Measurements from ENCODE around the gene HS3ST4.

Gene HS3ST4

DNA sequence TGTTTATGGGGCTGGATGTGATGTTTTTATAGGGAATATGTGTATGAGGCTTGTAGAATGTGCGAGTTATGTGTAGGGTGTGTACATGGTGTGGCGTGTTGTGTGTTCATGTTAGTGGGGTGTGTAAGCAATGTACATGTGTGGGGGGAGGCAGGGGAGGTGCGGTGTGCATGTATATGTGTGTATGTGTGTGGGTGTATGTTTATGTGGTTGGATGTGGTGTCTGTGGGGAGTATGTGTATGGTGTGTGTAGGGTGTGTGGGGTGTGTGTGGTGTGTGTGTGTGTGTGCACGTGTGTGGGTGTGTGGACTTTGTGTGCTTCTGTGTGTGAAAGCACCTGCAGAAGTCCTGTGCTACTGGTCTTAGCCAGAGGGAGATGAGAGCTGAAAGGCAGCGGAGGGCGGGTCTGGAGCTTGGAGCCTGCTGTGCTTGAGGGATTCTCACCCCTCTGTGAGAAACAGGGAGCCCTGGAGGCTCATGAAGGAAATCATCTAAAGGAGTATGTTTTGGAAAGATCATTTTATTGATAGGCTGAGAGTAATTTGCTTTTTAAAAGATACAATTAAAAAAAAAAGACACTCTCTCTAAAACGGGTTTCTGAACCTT lies 222.7 kb downstream of the HS3ST4 start:
- H3K4me3 ChIP-seq (ENCODE audit: low read length): no peak overlapping the region
- no peaks in the 10 kb centered on the region for H3K79me2 ChIP-seq (ENCODE audit: control insufficient read depth, insufficient read depth, low read length)
- 100% methylated on average over 2 of the region's 7 CpGs for WGBS (ENCODE audit: extremely low coverage, insufficient coverage, low lambda C conversion rate)
- H4K8ac ChIP-seq (ENCODE audit: low read depth, low read length): no peak overlapping the region
- no peak overlapping the region for H3K9ac ChIP-seq (ENCODE audit: low read length)
- no peak overlapping the region for H2BK15ac ChIP-seq (replicated peaks; ENCODE audit: low read depth)
- no peaks in the 10 kb centered on the region for H3K36me3 ChIP-seq (ENCODE audit: control insufficient read depth, insufficient read depth, low read length)
- peak; percentile 49 for DNase-seq
- H3K4ac ChIP-seq (ENCODE audit: low read depth, low read length): no peak overlapping the region
- no peaks in the 10 kb centered on the region for H3K27me3 ChIP-seq (ENCODE audit: insufficient read depth, low read length, poor library complexity)
- no peaks in the 10 kb centered on the region for H3K79me1 ChIP-seq (ENCODE audit: low read length)
- no peak overlapping the region for H2AK5ac ChIP-seq (ENCODE audit: low read length)
- no peak overlapping the region for H3K23ac ChIP-seq (ENCODE audit: low read length)
- peaks cover 5% of the 10 kb centered on the region for H3K4me1 ChIP-seq (ENCODE audit: control insufficient read depth, low read depth, low read length)
- no peak overlapping the region for H3K27ac ChIP-seq (ENCODE audit: low read depth, low read length)
- H3K4me2 ChIP-seq (ENCODE audit: low read length): no peak overlapping the region
- H4K5ac ChIP-seq (ENCODE audit: low read length): no peak overlapping the region
- no peak overlapping the region for H2BK5ac ChIP-seq (ENCODE audit: low read length)
- no peak overlapping the region for H3K56ac ChIP-seq (ENCODE audit: low read length)
- no peak overlapping the region for H3K18ac ChIP-seq (ENCODE audit: low read length)
- no peak overlapping the region for H2BK120ac ChIP-seq (ENCODE audit: low read depth, low read length)

DNA sequence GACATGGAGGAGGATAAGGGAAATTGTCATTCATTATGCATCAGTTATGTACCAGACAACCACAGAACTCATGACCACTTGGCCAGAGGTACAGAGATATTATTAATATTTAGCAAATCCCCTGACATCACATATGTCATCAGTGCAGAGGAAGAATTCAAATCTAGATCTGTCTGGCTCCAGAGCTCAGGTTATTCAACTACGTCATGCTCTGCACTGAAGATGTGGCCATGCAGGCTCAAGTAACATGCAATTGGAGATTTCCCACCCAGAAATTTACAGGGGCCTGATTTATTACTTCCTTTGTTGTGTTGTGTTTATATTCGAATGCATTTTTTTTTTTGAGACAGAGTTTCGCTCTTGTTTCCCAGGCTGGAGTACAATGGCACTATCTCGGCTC lies 224.3 kb downstream of the HS3ST4 start:
- Histone ChIP-seq H3K4me1 (ENCODE audit: control insufficient read depth, low read depth, low read length) (peaks cover 4% of the 10 kb centered on the region), H3K4ac (ENCODE audit: low read depth, low read length) (no peak overlapping the region), H4K8ac (ENCODE audit: low read depth, low read length) (no peak overlapping the region), H2AK5ac (ENCODE audit: low read length) (no peak overlapping the region), H3K4me3 (ENCODE audit: low read length) (no peak overlapping the region), H3K36me3 (ENCODE audit: control insufficient read depth, insufficient read depth, low read length) (no peaks in the 10 kb centered on the region), H3K79me1 (ENCODE audit: low read length) (no peaks in the 10 kb centered on the region), H4K5ac (ENCODE audit: low read length) (no peak overlapping the region), H3K4me2 (ENCODE audit: low read length) (no peak overlapping the region), H3K27me3 (ENCODE audit: insufficient read depth, low read length, poor library complexity) (no peaks in the 10 kb centered on the region), H2BK5ac (ENCODE audit: low read length) (no peak overlapping the region), H3K9ac (ENCODE audit: low read length) (no peak overlapping the region), H2BK120ac (ENCODE audit: low read depth, low read length) (no peak overlapping the region), H3K56ac (ENCODE audit: low read length) (no peak overlapping the region), H3K79me2 (ENCODE audit: control insufficient read depth, insufficient read depth, low read length) (no peaks in the 10 kb centered on the region), H2BK15ac (replicated peaks; ENCODE audit: low read depth) (peak overlapping the region; percentile 20), H3K18ac (ENCODE audit: low read length) (no peak overlapping the region), H3K23ac (ENCODE audit: low read length) (no peak overlapping the region), H3K27ac (ENCODE audit: low read depth, low read length) (no peak overlapping the region)
- no peak for DNase-seq
- WGBS (ENCODE audit: extremely low coverage, insufficient coverage, low lambda C conversion rate): no CpG with 5 or more reads among the region's 4 CpGs

- Histone ChIP-seq H3K4me3 (ENCODE audit: low read length) (no peak overlapping the region), H3K36me3 (ENCODE audit: control insufficient read depth, insufficient read depth, low read length) (no peaks in the 10 kb centered on the region), H4K8ac (ENCODE audit: low read depth, low read length) (no peak overlapping the region), H3K18ac (ENCODE audit: low read length) (no peak overlapping the region), H2BK5ac (ENCODE audit: low read length) (no peak overlapping the region), H3K4me1 (ENCODE audit: control insufficient read depth, low read depth, low read length) (no peaks in the 10 kb centered on the region), H3K27ac (ENCODE audit: low read depth, low read length) (no peak overlapping the region), H3K4ac (ENCODE audit: low read depth, low read length) (no peak overlapping the region), H4K5ac (ENCODE audit: low read length) (no peak overlapping the region), H3K79me2 (ENCODE audit: control insufficient read depth, insufficient read depth, low read length) (no peaks in the 10 kb centered on the region), H2AK5ac (ENCODE audit: low read length) (no peak overlapping the region), H3K4me2 (ENCODE audit: low read length) (no peak overlapping the region), H3K23ac (ENCODE audit: low read length) (no peak overlapping the region), H3K9ac (ENCODE audit: low read length) (no peak overlapping the region), H3K56ac (ENCODE audit: low read length) (no peak overlapping the region), H3K79me1 (ENCODE audit: low read length) (no peaks in the 10 kb centered on the region), H3K27me3 (ENCODE audit: insufficient read depth, low read length, poor library complexity) (no peaks in the 10 kb centered on the region), H2BK15ac (replicated peaks; ENCODE audit: low read depth) (no peak overlapping the region), H2BK120ac (ENCODE audit: low read depth, low read length) (no peak overlapping the region)
- no CpG with 5 or more reads among the region's 2 CpGs for WGBS (ENCODE audit: extremely low coverage, insufficient coverage, low lambda C conversion rate)
- no peak for DNase-seq
Observed at GRCh38 chr16:25922438-25922837, 230.7 kb downstream of the HS3ST4 start.

DNA sequence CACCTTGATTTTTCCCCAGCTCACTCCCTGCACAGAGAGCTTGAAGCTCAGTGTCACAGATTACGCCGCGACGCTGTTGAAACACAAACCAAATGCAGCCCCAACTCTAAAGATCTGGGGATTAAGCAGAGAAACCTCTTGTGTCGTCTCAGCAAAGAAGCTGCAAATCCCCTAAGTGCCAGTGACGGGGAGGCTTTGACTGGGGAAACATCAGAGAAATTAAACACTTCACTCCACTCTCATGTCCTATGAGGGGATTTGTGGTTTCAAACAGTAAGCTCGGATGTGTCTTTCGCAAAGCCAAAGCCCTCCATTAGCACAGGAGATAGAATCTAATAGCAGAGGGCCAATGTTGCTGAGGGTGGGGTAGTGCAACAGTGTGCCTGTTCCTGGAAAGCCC lies 233.7 kb downstream of the HS3ST4 start:
- Histone ChIP-seq H3K4me1 (ENCODE audit: control insufficient read depth, low read depth, low read length) (no peaks in the 10 kb centered on the region), H3K56ac (ENCODE audit: low read length) (no peak overlapping the region), H3K18ac (ENCODE audit: low read length) (no peak overlapping the region), H3K4me2 (ENCODE audit: low read length) (no peak overlapping the region), H3K79me2 (ENCODE audit: control insufficient read depth, insufficient read depth, low read length) (no peaks in the 10 kb centered on the region), H3K27ac (ENCODE audit: low read depth, low read length) (no peak overlapping the region), H4K5ac (ENCODE audit: low read length) (no peak overlapping the region), H2AK5ac (ENCODE audit: low read length) (no peak overlapping the region), H2BK5ac (ENCODE audit: low read length) (no peak overlapping the region), H2BK120ac (ENCODE audit: low read depth, low read length) (no peak overlapping the region), H3K4me3 (ENCODE audit: low read length) (no peak overlapping the region), H3K27me3 (ENCODE audit: insufficient read depth, low read length, poor library complexity) (no peaks in the 10 kb centered on the region), H3K36me3 (ENCODE audit: control insufficient read depth, insufficient read depth, low read length) (no peaks in the 10 kb centered on the region), H3K9ac (ENCODE audit: low read length) (no peak overlapping the region), H2BK15ac (replicated peaks; ENCODE audit: low read depth) (no peak overlapping the region), H3K4ac (ENCODE audit: low read depth, low read length) (no peak overlapping the region), H4K8ac (ENCODE audit: low read depth, low read length) (no peak overlapping the region), H3K79me1 (ENCODE audit: low read length) (no peaks in the 10 kb centered on the region), H3K23ac (ENCODE audit: low read length) (no peak overlapping the region)
- DNase-seq: no peak
- WGBS (ENCODE audit: extremely low coverage, insufficient coverage, low lambda C conversion rate): no CpG with 5 or more reads among the region's 8 CpGs

- Histone ChIP-seq H3K4ac (ENCODE audit: low read depth, low read length) (no peak overlapping the region), H3K9ac (ENCODE audit: low read length) (no peak overlapping the region), H4K5ac (ENCODE audit: low read length) (no peak overlapping the region), H3K79me2 (ENCODE audit: control insufficient read depth, insufficient read depth, low read length) (no peaks in the 10 kb centered on the region), H3K36me3 (ENCODE audit: control insufficient read depth, insufficient read depth, low read length) (no peaks in the 10 kb centered on the region), H3K79me1 (ENCODE audit: low read length) (no peaks in the 10 kb centered on the region), H2BK120ac (ENCODE audit: low read depth, low read length) (no peak overlapping the region), H4K8ac (ENCODE audit: low read depth, low read length) (no peak overlapping the region), H3K18ac (ENCODE audit: low read length) (no peak overlapping the region), H2BK15ac (replicated peaks; ENCODE audit: low read depth) (no peak overlapping the region), H3K27ac (ENCODE audit: low read depth, low read length) (no peak overlapping the region), H2BK5ac (ENCODE audit: low read length) (no peak overlapping the region), H3K27me3 (ENCODE audit: insufficient read depth, low read length, poor library complexity) (no peaks in the 10 kb centered on the region), H3K4me3 (ENCODE audit: low read length) (no peak overlapping the region), H3K56ac (ENCODE audit: low read length) (no peak overlapping the region), H3K4me1 (ENCODE audit: control insufficient read depth, low read depth, low read length) (no peaks in the 10 kb centered on the region), H3K4me2 (ENCODE audit: low read length) (no peak overlapping the region), H2AK5ac (ENCODE audit: low read length) (no peak overlapping the region), H3K23ac (ENCODE audit: low read length) (no peak overlapping the region)
- no peak for DNase-seq
- WGBS (ENCODE audit: extremely low coverage, insufficient coverage, low lambda C conversion rate): no CpG with 5 or more reads among the region's 4 CpGs
Observed at GRCh38 chr16:25931473-25932035, 239.8 kb downstream of the HS3ST4 start.
